Stimulated activated CD8-positive, alpha-beta memory T cell treated with anti-CD3 and anti-CD28 coated beads, Interleukin-4, amount 100 ng/mL, for 48 hours (primary cell): ENCODE results near the gene CFAP97D2.
"Not testable (repeated sequence)": the region's sequence is repeated elsewhere in the genome, so short reads cannot be mapped to it uniquely, and the experiment has no call there.

Experiments used
- DNase-seq: peaks from one replicate; pipeline ENCODE4 v3.0.0-alpha.2; 2020

The CFAP97D2 gene

GRCh38 chr13:114158869-114159666 lies 20.0 kb upstream of the CFAP97D2 start:
- not testable (repeated sequence) for DNase-seq

GRCh38 chr13:114161028-114161556 lies 18.0 kb upstream of the CFAP97D2 start:
- peak; percentile 56 for DNase-seq

DNA sequence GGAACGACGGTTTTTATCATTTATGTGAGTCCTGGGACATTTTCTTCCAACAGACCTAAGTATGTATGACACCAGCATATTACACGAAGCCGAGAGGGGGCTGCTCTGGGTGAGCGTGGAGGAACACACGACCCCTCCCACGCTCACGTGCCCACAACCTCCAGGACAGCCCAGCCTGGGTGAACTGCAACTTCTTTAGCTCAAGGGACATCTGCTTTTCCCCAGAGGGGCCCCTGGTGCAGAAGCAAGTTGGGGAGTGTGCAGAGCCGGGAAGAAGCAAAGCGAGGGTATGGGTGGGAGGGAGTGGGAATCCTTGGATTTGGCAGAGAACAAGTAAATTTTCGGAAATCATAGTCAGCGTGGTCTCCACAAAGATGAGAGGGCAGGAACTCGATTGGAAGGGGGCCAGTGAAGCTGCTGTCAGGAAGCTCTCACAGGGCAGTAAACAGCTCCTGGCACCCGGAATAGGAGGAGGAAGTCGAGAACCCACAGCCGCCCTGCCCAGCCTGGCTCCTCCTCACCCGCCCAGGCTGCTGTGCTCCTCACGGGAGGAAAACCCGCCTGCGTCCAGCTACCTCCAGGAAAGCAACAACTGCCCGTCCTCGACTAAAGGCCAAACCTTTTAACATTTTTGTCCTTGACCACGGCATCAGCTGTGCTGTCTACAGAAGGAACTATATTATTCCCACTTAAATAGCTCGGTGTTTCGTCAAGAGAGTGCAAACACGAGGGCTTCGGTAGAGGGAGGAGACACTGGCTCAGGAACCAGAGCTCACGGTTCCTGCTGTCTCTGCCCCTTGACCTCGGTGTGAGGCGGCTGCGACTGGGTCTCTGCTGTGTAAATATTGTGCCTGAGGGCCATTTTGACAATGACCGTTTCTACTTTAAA lies 17.2 kb upstream of the CFAP97D2 start:
- no peak for DNase-seq

DNA sequence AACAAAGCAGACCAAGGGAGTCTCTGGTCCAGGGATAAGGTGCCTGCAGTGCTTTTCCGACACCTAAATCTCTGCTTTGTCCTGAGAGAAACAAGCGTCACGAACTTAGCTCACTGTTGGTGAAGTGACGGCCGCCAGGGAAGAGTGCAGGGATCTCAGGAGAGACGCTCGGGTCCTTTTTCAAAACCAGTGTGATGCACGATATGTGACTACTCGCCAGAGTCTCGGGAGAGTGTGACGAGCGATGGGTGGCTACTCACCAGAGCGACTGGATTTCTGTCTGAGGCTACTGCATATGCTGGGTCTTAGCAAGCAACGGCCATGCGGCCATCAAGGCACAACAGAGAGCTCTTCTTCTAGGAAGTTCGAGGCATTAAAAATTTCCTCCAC lies 16.5 kb upstream of the CFAP97D2 start:
- DNase-seq = no peak

DNA sequence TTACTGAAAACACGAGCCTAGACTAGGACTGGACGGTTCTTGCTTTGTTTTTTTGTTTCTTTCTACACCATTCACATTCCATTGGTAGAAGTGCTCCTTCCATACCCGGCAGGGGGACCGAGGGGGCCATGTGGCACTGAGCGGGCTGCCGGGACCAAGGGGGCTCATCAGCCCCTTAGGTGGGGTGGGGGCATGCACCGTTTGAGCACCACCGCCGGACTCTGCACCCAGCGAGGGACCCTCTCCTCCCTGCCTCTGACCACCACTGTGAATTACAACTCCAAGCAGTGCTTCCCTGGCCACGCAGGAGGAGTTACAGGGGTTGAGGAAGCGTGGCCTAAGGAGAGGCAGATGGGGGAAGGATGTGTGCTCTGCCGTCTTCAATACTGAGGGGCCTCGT lies 15.0 kb upstream of the CFAP97D2 start:
- no peak for DNase-seq

- no peak for DNase-seq
Observed at GRCh38 chr13:114164681-114165429, 14.2 kb upstream of the CFAP97D2 start.

- no peak for DNase-seq
Observed at GRCh38 chr13:114166381-114167131, 12.5 kb upstream of the CFAP97D2 start.

- DNase-seq = no peak
Observed at GRCh38 chr13:114167426-114167825, 11.6 kb upstream of the CFAP97D2 start.

GRCh38 chr13:114167885-114168284 lies 11.2 kb upstream of the CFAP97D2 start:
- no peak for DNase-seq

GRCh38 chr13:114173272-114173671 lies 5.8 kb upstream of the CFAP97D2 start:
- DNase-seq = no peak

DNA sequence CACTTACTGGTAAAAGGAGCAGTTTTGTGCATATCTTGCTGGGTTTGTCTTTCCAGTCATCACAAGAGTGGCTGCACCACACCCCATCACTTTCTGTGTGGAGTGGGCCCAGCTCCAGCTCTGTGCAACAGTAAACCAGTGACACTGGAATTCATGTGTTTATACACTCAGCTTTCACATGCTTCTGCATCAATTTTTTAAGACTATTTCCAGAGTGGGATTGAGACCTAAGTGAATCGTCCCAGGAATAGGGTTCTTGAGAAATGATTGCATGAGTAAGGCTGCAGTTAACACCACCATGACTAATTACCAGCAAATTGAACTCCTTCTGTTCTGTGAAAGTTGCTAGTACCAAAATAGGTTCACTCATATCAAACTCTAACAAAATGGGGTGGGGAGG lies 5.3 kb upstream of the CFAP97D2 start:
- DNase-seq = no peak

- DNase-seq = no peak
Observed at GRCh38 chr13:114174529-114174961, 4.5 kb upstream of the CFAP97D2 start.

GRCh38 chr13:114176359-114176902 lies 2.6 kb upstream of the CFAP97D2 start:
- not testable (repeated sequence) for DNase-seq

GRCh38 chr13:114177245-114178010 lies 1.6 kb upstream of the CFAP97D2 start:
- no peak for DNase-seq

- no peak for DNase-seq
Observed at GRCh38 chr13:114185182-114185971, 6.3 kb downstream of the CFAP97D2 start.

GRCh38 chr13:114194853-114195252 lies 15.8 kb downstream of the CFAP97D2 start:
- no peak for DNase-seq

GRCh38 chr13:114196629-114197028 lies 17.6 kb downstream of the CFAP97D2 start:
- DNase-seq = no peak

GRCh38 chr13:114198556-114198955 lies 19.5 kb downstream of the CFAP97D2 start:
- no peak for DNase-seq

DNA sequence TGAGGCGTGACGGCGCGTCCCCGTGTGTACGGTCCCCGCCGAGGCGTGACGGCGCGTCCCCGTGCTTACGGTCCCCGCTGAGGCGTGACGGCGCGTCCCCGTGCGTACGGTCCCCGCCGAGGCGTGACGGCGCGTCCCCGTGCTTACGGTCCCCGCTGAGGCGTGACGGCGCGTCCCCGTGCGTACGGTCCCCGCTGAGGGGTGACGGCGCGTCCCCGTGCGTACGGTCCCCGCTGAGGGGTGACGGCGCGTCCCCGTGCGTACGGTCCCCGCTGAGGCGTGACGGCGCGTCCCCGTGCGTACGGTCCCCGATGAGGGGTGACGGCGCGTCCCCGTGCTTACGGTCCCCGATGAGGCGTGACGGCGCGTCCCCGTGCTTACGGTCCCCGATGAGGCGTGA lies 20.5 kb downstream of the CFAP97D2 start:
- DNase-seq = not testable (repeated sequence)

- DNase-seq = no peak
Observed at GRCh38 chr13:114199954-114200353, 20.9 kb downstream of the CFAP97D2 start.
